Measurements from ENCODE around the gene SCYGR2. TPM values are rescaled to one million over a fixed set of nuclear protein-coding genes. Genes with fewer than 3 reads are reported as not detected.

The SCYGR2 gene
- total RNA-seq, 1 donor from 2014 or later = not detected

- Mint-ChIP-seq H3K27me3 (ENCODE audit: low read depth) (no peaks in the 10 kb centered on the region), H3K27ac (ENCODE audit: unreplicated experiment) (no peak overlapping the region), H3K4me3 (ENCODE audit: unreplicated experiment) (no peak overlapping the region), H3K36me3 (ENCODE audit: low read depth) (peaks cover 4% of the 10 kb centered on the region), H3K9me3 (ENCODE audit: low read depth) (no peaks in the 10 kb centered on the region), H3K4me1 (ENCODE audit: low read depth) (peaks cover 11% of the 10 kb centered on the region)
- TF ChIP-seq CTCF (IDR thresholded peaks at IDR 0.05) = no peak
- no peak for DNase-seq (ENCODE audit: low spot score)
Measured at GRCh38 chr2:227570615-227571014, 28.1 kb upstream of the SCYGR2 start.

GRCh38 chr2:227576110-227576509 lies 22.6 kb upstream of the SCYGR2 start:
- no peak for DNase-seq (ENCODE audit: low spot score)
- Mint-ChIP-seq H3K4me3 (ENCODE audit: unreplicated experiment) (no peak overlapping the region), H3K36me3 (ENCODE audit: low read depth) (no peaks in the 10 kb centered on the region), H3K4me1 (ENCODE audit: low read depth) (no peaks in the 10 kb centered on the region), H3K27ac (ENCODE audit: unreplicated experiment) (no peak overlapping the region), H3K27me3 (ENCODE audit: low read depth) (peaks cover 7% of the 10 kb centered on the region), H3K9me3 (ENCODE audit: low read depth) (no peaks in the 10 kb centered on the region)
- TF ChIP-seq CTCF (IDR thresholded peaks at IDR 0.05) = no peak

GRCh38 chr2:227576812-227577211 lies 21.9 kb upstream of the SCYGR2 start:
- Mint-ChIP-seq H3K9me3 (ENCODE audit: low read depth) (no peaks in the 10 kb centered on the region), H3K27ac (ENCODE audit: unreplicated experiment) (no peak overlapping the region), H3K36me3 (ENCODE audit: low read depth) (no peaks in the 10 kb centered on the region), H3K4me1 (ENCODE audit: low read depth) (no peaks in the 10 kb centered on the region), H3K27me3 (ENCODE audit: low read depth) (peaks cover 7% of the 10 kb centered on the region), H3K4me3 (ENCODE audit: unreplicated experiment) (no peak overlapping the region)
- TF ChIP-seq CTCF (IDR thresholded peaks at IDR 0.05) = no peak
- DNase-seq (ENCODE audit: low spot score) = no peak

- TF ChIP-seq CTCF (IDR thresholded peaks at IDR 0.05) = no peak
Measured at GRCh38 chr2:227577555-227577954, 21.1 kb upstream of the SCYGR2 start.

GRCh38 chr2:227578642-227579041 lies 20.1 kb upstream of the SCYGR2 start:
- H3K9me3 Mint-ChIP-seq (ENCODE audit: low read depth) = peaks cover 12% of the 10 kb centered on the region
- H3K36me3 Mint-ChIP-seq (ENCODE audit: low read depth) = peaks cover 4% of the 10 kb centered on the region
- H3K27ac Mint-ChIP-seq (ENCODE audit: unreplicated experiment) = no peak overlapping the region
- no peak overlapping the region for H3K4me3 Mint-ChIP-seq (ENCODE audit: unreplicated experiment)
- H3K27me3 Mint-ChIP-seq (ENCODE audit: low read depth) = peaks cover 7% of the 10 kb centered on the region
- no peak for TF ChIP-seq CTCF (IDR thresholded peaks at IDR 0.05)
- no peak for DNase-seq (ENCODE audit: low spot score)
- H3K4me1 Mint-ChIP-seq (ENCODE audit: low read depth) = no peaks in the 10 kb centered on the region

More at GRCh38 chr2:227577555-227577954, 21.1 kb upstream of the SCYGR2 start:
- peaks cover 7% of the 10 kb centered on the region for H3K9me3 Mint-ChIP-seq (ENCODE audit: low read depth)
- H3K27me3 Mint-ChIP-seq (ENCODE audit: low read depth) = peaks cover 7% of the 10 kb centered on the region
- no peak for DNase-seq (ENCODE audit: low spot score)
- H3K4me1 Mint-ChIP-seq (ENCODE audit: low read depth) = no peaks in the 10 kb centered on the region
- no peak overlapping the region for H3K4me3 Mint-ChIP-seq (ENCODE audit: unreplicated experiment)
- peaks cover 2% of the 10 kb centered on the region for H3K36me3 Mint-ChIP-seq (ENCODE audit: low read depth)
- no peak overlapping the region for H3K27ac Mint-ChIP-seq (ENCODE audit: unreplicated experiment)

Measured in chondrocyte (in vitro differentiated cells).